K562 (cell line): ENCODE data around the gene CORIN. TPM values are rescaled to one million over a fixed set of nuclear protein-coding genes. Genes with fewer than 3 reads are reported as not detected.
"Not testable (repeated sequence)": the region's sequence is repeated elsewhere in the genome, so short reads cannot be mapped to it uniquely, and the experiment has no call there.

ENCODE experiments used
- ATAC-seq: fragments of 200-7000 bp; cut with Tn5 transposase; 3 replicates; pipeline ENCODE4 v1.9.1; 2020; ENCODE audit warnings: moderate library complexity
- BruUV-seq: library from RNA; stranded (reverse); fragments of 400-500 nt; replicated peaks from 2 replicates; lab custom pipeline; 2021; lab: Mats Ljungman, UMichigan
- CTCF ChIA-PET: fragments of 300-600 bp; formaldehyde crosslinking; extraction: SDS; loops from one replicate; lab custom pipeline; 2021; ENCODE audit warnings: low intra/inter-chr PET ratio; lab: Yijun Ruan, JAX
- POLR2A ChIA-PET: fragments of 300-600, 350-650 bp; sonication (Branson Sonifier 250); formaldehyde crosslinking; extraction: SDS; loops from one replicate; lab custom pipeline; 2021; ENCODE audit warnings: antibody characterized with exemption, inconsistent platforms; lab: Yijun Ruan, JAX
- DNase-seq, 4 experiments: peaks; one replicate each; pipeline versions ENCODE4 v3.0.0 to v3.0.0-alpha.2; 2011 to 2018; ENCODE audit warnings: low spot score in 3 of 4, mixed read lengths in 3 of 4; ENCODE audit errors: extremely low read depth in 1 of 4
- FAIRE-seq: peaks from 2 replicates; lab custom pipeline; 2011; peaks lifted over from hg19 to GRCh38; lab: Jason Lieb, UNC
- H2AFZ ChIP-seq: 2 replicates; pipeline ENCODE4 v1.6.0; 2011; ENCODE audit warnings: low read depth, low read length, control low read depth, inconsistent platforms
- H3K27ac ChIP-seq: fragments of 200-600 bp; 3 replicates; pipeline ENCODE4 v1.8.0; 2011; ENCODE audit warnings: low read depth, mild to moderate bottlenecking, control low read depth, inconsistent platforms, low read length, moderate library complexity, mixed read lengths; ENCODE audit errors: extremely low read depth
- H3K27me3 ChIP-seq, 2 experiments: fragments of 300-600 bp in 1 of 2; 2 replicates in 1 of 2; 3 replicates in 1 of 2; pipeline versions ENCODE4 v1.6.0 to v1.8.0; 2011; ENCODE audit warnings: inconsistent platforms in 2 of 2, low read length in 2 of 2, mild to moderate bottlenecking in 1 of 2, mixed read lengths in 1 of 2, moderate library complexity in 1 of 2; ENCODE audit not compliant: control insufficient read depth in 2 of 2, insufficient read depth in 2 of 2
- H3K36me3 ChIP-seq: fragments of 300-600 bp; 3 replicates; pipeline ENCODE4 v1.8.0; 2011; ENCODE audit warnings: mild to moderate bottlenecking, low read length, inconsistent platforms; ENCODE audit not compliant: control insufficient read depth, insufficient read depth
- H3K4me1 ChIP-seq, 2 experiments: fragments of 200-600 bp in 1 of 2; replicated peaks in 1 of 2; 2 replicates in 1 of 2; 3 replicates in 1 of 2; pipeline versions ENCODE4 v1.5.1 to v1.8.0; 2011; ENCODE audit warnings: inconsistent platforms in 2 of 2, low read length in 2 of 2, mild to moderate bottlenecking in 1 of 2, mixed read lengths in 1 of 2, moderate library complexity in 1 of 2; ENCODE audit not compliant: control insufficient read depth in 2 of 2, insufficient read depth in 2 of 2
- H3K4me2 ChIP-seq: 2 replicates; pipeline ENCODE4 v1.6.1; 2011; ENCODE audit warnings: low read length, control low read depth, inconsistent platforms, mixed read lengths; ENCODE audit not compliant: insufficient read depth
- H3K4me3 ChIP-seq: fragments of 200-600 bp; sonication (generic), shearing (Covaris generic); 2 replicates; pipeline ENCODE4 v1.5.1; 2016; ENCODE audit warnings: control low read depth, inconsistent platforms
- H3K79me2 ChIP-seq: fragments of 200-600 bp; 3 replicates; pipeline ENCODE4 v1.8.0; 2011; ENCODE audit warnings: low read length, inconsistent platforms; ENCODE audit not compliant: control insufficient read depth, insufficient read depth
- H3K9ac ChIP-seq, 2 experiments: 2 replicates each; pipeline versions ENCODE4 v1.6.0 to v1.6.1; 2011; ENCODE audit warnings: low read depth in 2 of 2, low read length in 2 of 2, control low read depth in 1 of 2, inconsistent platforms in 1 of 2, mild to moderate bottlenecking in 1 of 2, mixed read lengths in 1 of 2; ENCODE audit not compliant: insufficient read depth in 1 of 2
- H3K9me1 ChIP-seq: one replicate; pipeline ENCODE4 v1.6.0; 2011; ENCODE audit warnings: inconsistent platforms, mild to moderate bottlenecking, low read length, moderate library complexity; ENCODE audit not compliant: control insufficient read depth, insufficient read depth
- H3K9me3 ChIP-seq: replicated peaks from 2 replicates; pipeline ENCODE4 v1.5.1; 2011; ENCODE audit warnings: low read depth, low read length, inconsistent platforms; ENCODE audit not compliant: control insufficient read depth, insufficient read depth
- H4K20me1 ChIP-seq: replicated peaks from 2 replicates; pipeline ENCODE4 v1.6.1; 2011; ENCODE audit warnings: low read length, inconsistent platforms, mixed read lengths; ENCODE audit not compliant: control insufficient read depth, insufficient read depth
- KDM4B ChIP-seq, 2 experiments: fragments of 450-650 bp in 1 of 2; sonication (generic) in 1 of 2; IDR thresholded peaks; 2 replicates each; pipeline ENCODE4 v1.6.1; 2016 to 2017; ENCODE audit warnings: borderline replicate concordance in 2 of 2, antibody characterized with exemption in 1 of 2, low read depth in 1 of 2, mild to moderate bottlenecking in 1 of 2
- YY1 ChIP-seq, 3 experiments: IDR thresholded peaks; 2 replicates each; pipeline ENCODE4 v1.6.1; 2011; ENCODE audit warnings: low read length in 2 of 3, mild to moderate bottlenecking in 2 of 3, moderate library complexity in 2 of 3, borderline replicate concordance in 1 of 3, control low read depth in 1 of 3, low read depth in 1 of 3; ENCODE audit not compliant: insufficient read depth in 3 of 3, insufficient replicate concordance in 2 of 3, control insufficient read depth in 1 of 3, insufficient read length in 1 of 3; ENCODE audit errors: extremely low read depth in 1 of 3
- WGBS: fragments of 100-300 bp; shearing (Covaris generic); methylation state at CpG from one replicate; pipeline ENCODE4 v1.1.6; 2016; ENCODE audit warnings: low coverage, mixed read lengths; ENCODE audit not compliant: insufficient coverage; ENCODE audit errors: missing lambda C conversion rate; 5-methylcytosine and 5-hydroxymethylcytosine counted together
- in situ Hi-C: fragments of 300-500 bp; cut with MboI; formaldehyde crosslinking; loops from 4 replicates; pipeline ENCODE4 v1.15.0; 2018; ENCODE audit warnings: inconsistent platforms, mixed read lengths
- intact Hi-C: fragments of 100-400 bp; cut with micrococcal nuclease; formaldehyde crosslinking; loops from 2 replicates; pipeline ENCODE4 v1.14.2; 2022
- polyA plus RNA-seq, 8 experiments: library from polyadenylated mRNA; depleted of rRNA in 4 of 8; stranded (reverse) in 5 of 8; unstranded in 3 of 8; fragments of >200 nt; fragmentation: Nextera tagmentation in 2 of 8; fragmentation: Illumina TruSeq in 1 of 8; extraction: Ambion mirVana in 2 of 8; extraction: Trizol in 1 of 8; gene quantifications; 2 replicates each; pipeline versions ENCODE4 v1.2.1 to v1.2.3, GENCODE V29; 2011 to 2014; ENCODE audit warnings: inconsistent platforms in 1 of 8, missing spikeins in 1 of 8
- total RNA-seq, 7 experiments: library from RNA; depleted of rRNA in 6 of 7; stranded (reverse); fragments of >200 nt in 6 of 7; fragmentation: Illumina TruSeq in 2 of 7; extraction: Trizol in 2 of 7; gene quantifications; 2 replicates each; pipeline versions ENCODE4 v1.2.1 to v1.2.3, GENCODE V29; 2011 to 2021; ENCODE audit warnings: low replicate concordance in 1 of 7

CORIN gene
- total and polyA plus RNA-seq, 9 of the 15 experiments (the other 6 are each of a cell fraction or from before 2014, with no cell fraction given) = 0.04 to 0.31 (median 0.08) TPM; not detected in 4

GRCh38 chr4:47711183-47711582 lies 126.7 kb downstream of the CORIN start:
- Histone ChIP-seq H4K20me1 (no peaks in the 10 kb centered on the region), H2AFZ (0 out of 2 replicates have a peak overlapping the region, but pooled peaks have one; percentile 11), H3K4me1 (no peaks in the 10 kb centered on the region), H3K4me3 (no peak overlapping the region), H3K4me2 (no peak overlapping the region), H3K9me3 (no peaks in the 10 kb centered on the region), H3K9me1 (no peaks in the 10 kb centered on the region), H3K27me3 (peaks cover 0 to 9% of the 10 kb centered on the region in 2 experiments; a peak in 3 of 5 replicates), H3K27ac (no peak overlapping the region), H3K9ac (no peak overlapping the region), H3K79me2 (no peaks in the 10 kb centered on the region), H3K36me3 (no peaks in the 10 kb centered on the region)
- intact Hi-C loops (no loop called here), in situ Hi-C loops (no loop called here)
- WGBS = 3% methylated on average over 4 of the region's 4 CpGs
- ChIA-PET CTCF (no interaction called here), POLR2A (no interaction called here)
- DNase-seq (no peak), ATAC-seq (no peak), FAIRE-seq (no peak)
- no TSS peak for BruUV-seq
- TF ChIP-seq KDM4B (IDR thresholded peaks at IDR 0.05; ENCODE audit: borderline replicate concordance in 2 of 2, low read depth in 1 of 2) (no peak), YY1 (IDR thresholded peaks at IDR 0.05; ENCODE audit: borderline replicate concordance in 1 of 3, control insufficient read depth in 1 of 3, extremely low read depth in 1 of 3, insufficient read depth in 3 of 3, insufficient read length in 1 of 3, insufficient replicate concordance in 2 of 3, low read depth in 1 of 3, low read length in 2 of 3) (peak in 1 of 3 experiments; percentile 25)

DNA sequence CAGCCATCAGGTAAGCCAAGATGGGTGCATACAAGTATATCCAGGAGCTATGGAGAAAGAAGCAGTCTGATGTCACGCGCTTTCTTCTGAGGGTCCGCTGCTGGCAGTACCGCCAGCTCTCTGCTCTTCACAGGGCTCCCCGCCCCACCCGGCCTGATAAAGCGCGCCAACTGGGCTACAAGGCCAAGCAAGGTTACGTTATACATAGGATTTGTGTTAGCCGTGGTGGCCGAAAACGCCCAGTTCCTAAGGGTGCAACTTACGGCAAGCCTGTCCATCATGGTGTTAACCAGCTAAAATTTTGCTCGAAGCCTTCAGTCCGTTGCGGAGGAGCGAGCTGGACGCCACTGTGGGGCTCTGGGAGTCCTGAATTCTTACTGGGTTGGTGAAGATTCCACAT lies 131.5 kb downstream of the CORIN start:
- BruUV-seq, H4K20me1 ChIP-seq, H3K9me3 ChIP-seq, H3K27ac ChIP-seq, DNase-seq, H2AFZ ChIP-seq, H3K4me3 ChIP-seq, FAIRE-seq, H3K36me3 ChIP-seq, POLR2A ChIA-PET, ATAC-seq, H3K9me1 ChIP-seq, H3K79me2 ChIP-seq, H3K4me2 ChIP-seq, H3K9ac ChIP-seq, H3K4me1 ChIP-seq: not testable (repeated sequence)
- in situ Hi-C loops = loop anchor here (10.0 kb wide), 1 partner anchor 218 kb away; no protein-coding TSS in a partner anchor
- WGBS = 2% methylated on average over 15 of the region's 18 CpGs
- CTCF ChIA-PET = interaction anchor here (0.6 kb wide), 1 partner anchor 19 kb away, joined by 3 read pairs; no protein-coding TSS in a partner anchor
- peaks cover 0 to 10% of the 10 kb centered on the region in 2 experiments; a peak in 2 of 5 replicates for H3K27me3 ChIP-seq
- intact Hi-C loops = loop anchor here (5.0 kb wide), 2 partner anchors 226 to 381 kb away; no protein-coding TSS in a partner anchor
